Astrocyte (in vitro differentiated cells and primary cell): ENCODE data around the gene CLCA2. TPM values are rescaled to one million over a fixed set of nuclear protein-coding genes. Genes with fewer than 3 reads are reported as not detected.
"Not testable (repeated sequence)": the region's sequence is repeated elsewhere in the genome, so short reads cannot be mapped to it uniquely, and the experiment has no call there.

ENCODE experiments used
- DNase-seq: peaks from one replicate; pipeline ENCODE4 v3.0.0-alpha.2; 2010; ENCODE audit warnings: low read depth
- FAIRE-seq: peaks from 2 replicates; lab custom pipeline; 2011; peaks lifted over from hg19 to GRCh38; lab: Jason Lieb, UNC
- H2AFZ ChIP-seq: 2 replicates; pipeline ENCODE4 v1.6.0; 2012; ENCODE audit warnings: low read depth, low read length, inconsistent platforms
- H3K27ac ChIP-seq: 2 replicates; pipeline ENCODE4 v1.5.1; 2011; ENCODE audit warnings: low read depth, low read length, inconsistent platforms
- H3K27me3 ChIP-seq: 2 replicates; pipeline ENCODE4 v1.6.0; 2011; ENCODE audit warnings: low read length, inconsistent platforms; ENCODE audit not compliant: insufficient read depth
- H3K36me3 ChIP-seq: 2 replicates; pipeline ENCODE4 v1.5.1; 2011; ENCODE audit warnings: low read length, inconsistent platforms; ENCODE audit not compliant: insufficient read depth
- H3K4me1 ChIP-seq: 2 replicates; pipeline ENCODE4 v1.5.1; 2011; ENCODE audit warnings: low read length, inconsistent platforms; ENCODE audit not compliant: insufficient read depth
- H3K4me2 ChIP-seq: 2 replicates; pipeline ENCODE4 v1.6.0; 2012; ENCODE audit warnings: low read length, inconsistent platforms
- H3K4me3 ChIP-seq: 2 replicates; pipeline ENCODE4 v1.5.1; 2011; ENCODE audit warnings: low read depth, mild to moderate bottlenecking, low read length, inconsistent platforms; ENCODE audit not compliant: insufficient read depth
- H3K79me2 ChIP-seq: 2 replicates; pipeline ENCODE4 v1.6.0; 2012; ENCODE audit warnings: mild to moderate bottlenecking, low read length, inconsistent platforms; ENCODE audit not compliant: insufficient read depth
- H3K9ac ChIP-seq: 2 replicates; pipeline ENCODE4 v1.6.0; 2012; ENCODE audit warnings: mild to moderate bottlenecking, low read length, inconsistent platforms
- H3K9me3 ChIP-seq: 2 replicates; pipeline ENCODE4 v1.5.1; 2012; ENCODE audit warnings: low read depth, mild to moderate bottlenecking, low read length, inconsistent platforms; ENCODE audit not compliant: insufficient read depth
- H4K20me1 ChIP-seq: 2 replicates; pipeline ENCODE4 v1.6.0; 2012; ENCODE audit warnings: low read length, inconsistent platforms; ENCODE audit not compliant: insufficient read depth
- H3K27ac Mint-ChIP-seq: one replicate; pipeline ENCODE4 v1.8.0; 2021; ENCODE audit warnings: mild to moderate bottlenecking, mixed read lengths; ENCODE audit not compliant: unreplicated experiment
- H3K27me3 Mint-ChIP-seq: one replicate; pipeline ENCODE4 v1.8.0; 2021; ENCODE audit warnings: low read depth, mixed read lengths; ENCODE audit not compliant: unreplicated experiment
- H3K36me3 Mint-ChIP-seq: one replicate; pipeline ENCODE4 v1.8.0; 2021; ENCODE audit warnings: low read depth, mixed read lengths; ENCODE audit not compliant: unreplicated experiment
- H3K4me1 Mint-ChIP-seq: one replicate; pipeline ENCODE4 v1.8.0; 2021; ENCODE audit warnings: low read depth, mixed read lengths; ENCODE audit not compliant: unreplicated experiment
- H3K4me3 Mint-ChIP-seq: one replicate; pipeline ENCODE4 v1.8.0; 2021; ENCODE audit warnings: mild to moderate bottlenecking, moderate library complexity, mixed read lengths; ENCODE audit not compliant: unreplicated experiment
- H3K9me3 Mint-ChIP-seq: one replicate; pipeline ENCODE4 v1.8.0; 2021; ENCODE audit warnings: mild to moderate bottlenecking, mixed read lengths; ENCODE audit not compliant: unreplicated experiment
- EZH2 ChIP-seq: IDR thresholded peaks from 2 replicates; pipeline ENCODE4 v1.6.1; 2012; ENCODE audit warnings: mild to moderate bottlenecking, low read length, inconsistent platforms; ENCODE audit not compliant: insufficient read depth
- total RNA-seq: library from RNA; stranded (reverse); gene quantifications from 2 replicates; pipeline ENCODE4 v1.2.1, GENCODE V29; 2021
- TF ChIP-seq, protein P1 (sequence below): IDR thresholded peaks from 2 replicates; pipeline ENCODE4 v1.5.1; 2011; ENCODE audit warnings: low read depth, mild to moderate bottlenecking, inconsistent platforms, low read length, moderate library complexity; ENCODE audit not compliant: insufficient read depth

The CLCA2 gene
- total RNA-seq, 1 donor from 2014 or later, result 0.77 TPM

DNA sequence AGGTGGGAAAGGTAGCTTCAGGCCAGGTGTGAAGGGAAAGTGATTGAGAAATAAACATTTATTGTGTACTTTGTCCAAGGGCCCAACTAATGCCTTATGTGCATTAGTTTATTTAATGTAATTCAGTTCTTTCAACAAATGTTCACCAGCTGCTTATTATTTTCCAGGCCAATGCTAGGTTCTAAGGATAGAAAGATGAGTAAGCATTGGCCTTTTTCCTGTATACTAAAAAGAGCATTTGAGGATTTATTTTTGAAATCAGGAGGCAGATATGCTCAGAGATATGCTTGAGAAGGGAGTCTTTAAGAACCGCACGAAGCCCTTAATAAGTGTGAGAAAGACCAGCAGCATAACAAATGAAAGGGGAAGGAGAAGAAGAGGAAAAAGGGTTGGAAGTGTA is 76.7 kb downstream of the CLCA2 start:
- Mint-ChIP-seq H3K4me3 (no peak overlapping the region), H3K9me3 (no peaks in the 10 kb centered on the region), H3K27me3 (peaks cover 5% of the 10 kb centered on the region), H3K4me1 (peaks cover 8% of the 10 kb centered on the region), H3K27ac (no peak overlapping the region), H3K36me3 (peaks cover 2% of the 10 kb centered on the region)
- no peaks in the 10 kb centered on the region for H3K27me3 ChIP-seq
- peaks cover 20% of the 10 kb centered on the region for H3K4me1 ChIP-seq
- H3K27ac ChIP-seq, result no peak overlapping the region
- DNase-seq (no peak), FAIRE-seq (no peak)
- TF ChIP-seq, protein P1, sequence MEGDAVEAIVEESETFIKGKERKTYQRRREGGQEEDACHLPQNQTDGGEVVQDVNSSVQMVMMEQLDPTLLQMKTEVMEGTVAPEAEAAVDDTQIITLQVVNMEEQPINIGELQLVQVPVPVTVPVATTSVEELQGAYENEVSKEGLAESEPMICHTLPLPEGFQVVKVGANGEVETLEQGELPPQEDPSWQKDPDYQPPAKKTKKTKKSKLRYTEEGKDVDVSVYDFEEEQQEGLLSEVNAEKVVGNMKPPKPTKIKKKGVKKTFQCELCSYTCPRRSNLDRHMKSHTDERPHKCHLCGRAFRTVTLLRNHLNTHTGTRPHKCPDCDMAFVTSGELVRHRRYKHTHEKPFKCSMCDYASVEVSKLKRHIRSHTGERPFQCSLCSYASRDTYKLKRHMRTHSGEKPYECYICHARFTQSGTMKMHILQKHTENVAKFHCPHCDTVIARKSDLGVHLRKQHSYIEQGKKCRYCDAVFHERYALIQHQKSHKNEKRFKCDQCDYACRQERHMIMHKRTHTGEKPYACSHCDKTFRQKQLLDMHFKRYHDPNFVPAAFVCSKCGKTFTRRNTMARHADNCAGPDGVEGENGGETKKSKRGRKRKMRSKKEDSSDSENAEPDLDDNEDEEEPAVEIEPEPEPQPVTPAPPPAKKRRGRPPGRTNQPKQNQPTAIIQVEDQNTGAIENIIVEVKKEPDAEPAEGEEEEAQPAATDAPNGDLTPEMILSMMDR, result no peak
- no peak for TF ChIP-seq EZH2
- no peaks in the 10 kb centered on the region for H3K79me2 ChIP-seq
- no peaks in the 10 kb centered on the region for H4K20me1 ChIP-seq
- no peak overlapping the region for H3K4me3 ChIP-seq
- no peak overlapping the region for H3K4me2 ChIP-seq
- H3K36me3 ChIP-seq, result no peaks in the 10 kb centered on the region
- no peak overlapping the region for H3K9ac ChIP-seq
- H2AFZ ChIP-seq, result no peak overlapping the region
- H3K9me3 ChIP-seq, result no peaks in the 10 kb centered on the region

DNA sequence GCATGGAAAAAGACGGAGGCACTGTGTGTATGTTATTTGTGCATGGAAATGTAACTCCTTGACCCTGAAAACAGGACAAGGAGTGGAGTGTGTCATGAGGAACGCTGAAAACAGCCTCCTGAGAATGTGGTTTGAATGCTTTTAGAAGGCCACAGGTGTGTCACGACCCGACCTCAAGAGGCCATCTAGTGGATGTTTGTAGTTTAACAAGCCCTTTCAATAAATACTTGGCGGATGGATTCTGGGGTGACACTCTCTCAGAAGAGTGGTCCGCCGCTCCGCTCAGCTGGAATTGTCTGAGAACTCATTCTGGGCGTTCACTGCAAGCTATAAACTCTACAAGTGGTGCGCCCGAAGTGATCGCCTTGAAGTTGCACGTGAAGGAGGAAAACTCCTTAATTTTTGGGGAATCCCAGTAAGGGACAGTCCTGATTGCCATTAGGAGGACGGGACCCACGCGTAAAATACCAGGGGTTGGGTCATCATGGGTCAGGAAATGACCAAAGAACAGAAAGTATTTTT is 78.2 kb downstream of the CLCA2 start:
- not testable (repeated sequence) for H3K27me3 Mint-ChIP-seq, H3K4me1 Mint-ChIP-seq, H3K9me3 Mint-ChIP-seq, H3K79me2 ChIP-seq, H3K9ac ChIP-seq, H4K20me1 ChIP-seq, FAIRE-seq, H3K4me3 ChIP-seq, H3K27me3 ChIP-seq, DNase-seq, H3K27ac ChIP-seq, H3K36me3 ChIP-seq, H3K36me3 Mint-ChIP-seq, H3K9me3 ChIP-seq
- Mint-ChIP-seq H3K4me3 (peak overlapping the region; percentile 72), H3K27ac (peak overlapping the region; percentile 73)
- peaks cover 20% of the 10 kb centered on the region for H3K4me1 ChIP-seq
- peak overlapping the region; percentile 77 for H3K4me2 ChIP-seq
- H2AFZ ChIP-seq, result peak overlapping the region; percentile 3
- TF ChIP-seq, protein P1, result peak; percentile 26

DNA sequence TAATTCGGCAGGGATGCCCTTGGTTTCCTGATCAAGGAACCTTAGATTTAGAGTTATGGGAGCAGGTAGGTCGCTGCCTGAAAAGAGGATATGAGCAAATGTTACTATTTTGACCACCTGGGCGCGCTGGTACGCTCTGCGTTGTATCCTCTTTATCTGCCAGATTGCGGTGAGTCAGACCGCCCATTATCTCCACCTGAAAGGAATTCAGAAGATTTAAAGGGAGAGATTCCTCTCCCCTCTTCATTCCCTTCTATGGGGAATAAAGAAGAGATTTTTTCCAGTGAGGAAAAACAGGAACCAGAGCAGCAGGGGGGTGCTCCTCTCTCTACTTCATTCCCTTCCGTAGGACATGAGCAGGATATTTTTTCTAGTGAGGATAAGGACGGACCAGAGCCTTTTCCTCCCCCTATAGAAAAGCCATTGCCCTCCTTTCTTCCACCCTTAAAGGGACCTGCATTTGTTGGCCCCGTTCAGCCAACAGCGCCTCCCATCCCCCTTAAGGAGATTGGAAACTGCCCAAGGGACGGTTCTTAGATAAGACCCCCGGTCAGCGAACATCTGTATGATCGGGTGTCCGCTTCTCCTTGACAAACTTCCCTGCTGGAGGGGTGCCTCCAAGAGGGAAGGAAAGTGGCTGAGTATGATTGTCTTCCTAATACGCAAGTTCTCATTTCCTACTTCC is 78.9 kb downstream of the CLCA2 start:
- Mint-ChIP-seq H3K9me3 (no peaks in the 10 kb centered on the region), H3K27me3 (peaks cover 5% of the 10 kb centered on the region), H3K4me3 (no peak overlapping the region), H3K4me1 (peaks cover 8% of the 10 kb centered on the region), H3K36me3 (no peaks in the 10 kb centered on the region), H3K27ac (no peak overlapping the region)
- Histone ChIP-seq H3K4me2 (peak overlapping the region; percentile 77), H3K9me3 (no peaks in the 10 kb centered on the region), H3K36me3 (no peaks in the 10 kb centered on the region), H3K79me2 (no peaks in the 10 kb centered on the region), H2AFZ (peak overlapping the region; percentile 53), H3K9ac (peak overlapping the region; percentile 62), H4K20me1 (no peaks in the 10 kb centered on the region), H3K4me1 (peaks cover 20% of the 10 kb centered on the region), H3K4me3 (no peak overlapping the region), H3K27me3 (no peaks in the 10 kb centered on the region), H3K27ac (peak overlapping the region; percentile 59)
- no peak for DNase-seq
- TF ChIP-seq, protein P1, result no peak
- TF ChIP-seq EZH2, result no peak
- FAIRE-seq, result no peak
